Testis (tissue), 2 donors: ENCODE measurements around the gene PIRT.

ENCODE experiments used
- CTCF ChIP-seq, 3 experiments: fragments of 450-650 bp in 2 of 3; fragments of 200-600 bp in 1 of 3; sonication (generic) in 1 of 3; IDR thresholded peaks; one replicate each; pipeline ENCODE4 v1.5.1; 2016 to 2019; ENCODE audit warnings: antibody characterized with exemption in 3 of 3, mild to moderate bottlenecking in 2 of 3, moderate library complexity in 1 of 3
- POLR2A ChIP-seq: fragments of 450-650 bp; IDR thresholded peaks from one replicate; pipeline ENCODE4 v1.6.1; 2017; ENCODE audit warnings: antibody characterized with exemption, mild to moderate bottlenecking, moderate library complexity

GRCh38 chr17:10775740-10776356, 62.0 kb downstream of the PIRT start:
- no peak for TF ChIP-seq CTCF (IDR thresholded peaks at IDR 0.05)
- TF ChIP-seq POLR2A: no peak
